Retinal pigment epithelial cell (primary cell): Measurements from ENCODE around the gene MBD4.
A peak's percentile ranks its signal among the peaks of the same experiment; 100 is the strongest.

Experiments
- DNase-seq: peaks from one replicate; pipeline ENCODE4 v3.0.0-alpha.2; 2010; ENCODE audit warnings: low read depth
- H3K4me3 ChIP-seq: 2 replicates; pipeline ENCODE4 v1.5.1; 2011; ENCODE audit warnings: mild to moderate bottlenecking, low read length, control low read depth, moderate library complexity
- CTCF ChIP-seq: conservative IDR thresholded peaks from 2 replicates; pipeline ENCODE4 v1.5.1; 2011; ENCODE audit warnings: low read depth, low read length, control low read depth, inconsistent platforms

The MBD4 gene

GRCh38 chr3:129422897-129423296, 16.9 kb downstream of the MBD4 start:
- no peak overlapping the region for H3K4me3 ChIP-seq
- DNase-seq = no peak
- no peak for TF ChIP-seq CTCF

GRCh38 chr3:129421988-129422745, 17.6 kb downstream of the MBD4 start:
- TF ChIP-seq CTCF = peak; percentile 32
- H3K4me3 ChIP-seq = no peak overlapping the region
- DNase-seq = no peak

- TF ChIP-seq CTCF = no peak
These were observed 18.4 kb downstream of the MBD4 start for GRCh38 chr3:129421236-129421883.

GRCh38 chr3:129419476-129419875, 20.3 kb downstream of the MBD4 start:
- no peak for TF ChIP-seq CTCF
- H3K4me3 ChIP-seq = no peak overlapping the region
- DNase-seq = no peak

More at GRCh38 chr3:129421236-129421883, 18.4 kb downstream of the MBD4 start:
- DNase-seq = no peak
- no peak overlapping the region for H3K4me3 ChIP-seq

GRCh38 chr3:129418041-129418973, 21.4 kb downstream of the MBD4 start:
- no peak for TF ChIP-seq CTCF
- no peak for DNase-seq
- H3K4me3 ChIP-seq = no peak overlapping the region

- no peak for TF ChIP-seq CTCF
- H3K4me3 ChIP-seq = no peak overlapping the region
- DNase-seq = no peak
These were observed 22.4 kb downstream of the MBD4 start for GRCh38 chr3:129417326-129417725.
